GM21515 (cell line): ENCODE data around the gene USP8.

Experiments used
- ATAC-seq: cut with Tn5 transposase; IDR thresholded peaks from one replicate; pipeline ENCODE4 v1.9.1; 2021; ENCODE audit not compliant: unreplicated experiment

USP8 gene

DNA sequence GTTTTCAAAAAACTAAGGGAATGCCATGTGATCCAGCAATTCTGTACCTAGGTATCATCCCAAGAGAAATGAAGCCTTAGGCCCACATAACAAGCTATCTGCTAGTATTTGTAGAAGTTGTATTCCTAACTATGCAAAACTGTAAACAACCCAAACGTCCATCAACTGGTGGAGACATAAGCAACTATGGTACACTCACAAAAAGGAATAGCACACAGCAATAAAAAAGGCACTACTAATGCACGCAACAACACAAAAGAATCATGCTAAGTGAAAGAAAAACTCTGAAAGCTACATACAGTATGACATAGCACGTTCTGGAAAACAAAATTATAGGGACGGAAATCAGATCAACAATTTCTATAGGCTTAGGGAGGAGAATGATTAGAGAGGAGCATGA lies 107.0 kb downstream of the USP8 start:
- ATAC-seq: no peak

DNA sequence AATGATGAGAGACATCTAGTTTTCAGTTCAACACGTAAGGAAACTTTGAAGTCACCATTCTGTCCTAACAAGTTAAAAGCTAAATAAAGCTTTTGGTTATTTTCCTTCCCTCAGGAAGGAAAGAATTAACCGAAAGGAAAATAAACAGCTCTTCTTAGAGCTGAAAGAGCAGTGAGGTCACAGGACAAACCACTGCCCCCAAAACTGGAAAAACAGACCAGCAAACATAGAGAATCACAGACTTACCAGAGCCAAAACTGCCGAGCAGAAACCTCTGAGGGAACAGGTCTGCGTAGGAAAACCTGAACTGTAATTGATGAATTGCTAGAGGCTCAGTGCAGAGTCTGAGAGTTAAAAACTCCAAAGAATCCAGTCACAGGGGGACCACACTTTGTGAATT lies 107.6 kb downstream of the USP8 start:
- ATAC-seq: no peak

DNA sequence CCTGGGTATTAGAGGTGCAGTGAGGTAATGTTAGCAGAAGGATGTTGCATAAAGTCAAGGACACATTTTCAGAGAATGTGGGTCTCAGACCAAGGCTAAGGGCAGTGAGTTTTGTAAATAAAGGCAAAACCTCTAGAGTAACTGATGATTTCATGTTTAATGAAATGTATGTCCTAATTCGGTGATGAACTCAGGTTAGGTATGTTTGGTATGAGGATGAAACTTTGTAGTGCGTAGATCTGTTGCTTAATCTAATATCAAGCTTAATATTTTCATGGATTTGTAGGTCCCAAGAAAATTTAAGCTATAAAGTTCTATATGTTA lies 118.6 kb downstream of the USP8 start:
- no peak for ATAC-seq

DNA sequence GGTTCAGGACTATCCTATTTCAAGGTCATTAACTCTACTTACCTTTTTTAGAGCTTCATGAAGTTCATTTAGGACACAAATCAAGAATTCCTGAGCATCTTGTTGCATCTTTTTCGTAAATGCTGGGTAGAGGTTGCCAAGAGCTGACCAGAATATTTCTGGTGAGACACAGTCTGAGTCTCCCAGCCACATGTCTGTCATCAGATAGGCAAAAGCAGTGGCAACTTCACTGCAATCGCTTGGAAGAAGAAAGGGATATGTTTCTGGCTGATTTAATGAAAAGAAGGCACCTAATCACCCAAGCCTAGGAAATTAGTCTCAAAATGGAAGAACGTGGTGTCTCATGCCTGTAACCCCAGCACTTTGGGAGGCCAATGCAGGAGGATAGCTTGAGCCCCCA lies 119.4 kb downstream of the USP8 start:
- ATAC-seq: no peak

DNA sequence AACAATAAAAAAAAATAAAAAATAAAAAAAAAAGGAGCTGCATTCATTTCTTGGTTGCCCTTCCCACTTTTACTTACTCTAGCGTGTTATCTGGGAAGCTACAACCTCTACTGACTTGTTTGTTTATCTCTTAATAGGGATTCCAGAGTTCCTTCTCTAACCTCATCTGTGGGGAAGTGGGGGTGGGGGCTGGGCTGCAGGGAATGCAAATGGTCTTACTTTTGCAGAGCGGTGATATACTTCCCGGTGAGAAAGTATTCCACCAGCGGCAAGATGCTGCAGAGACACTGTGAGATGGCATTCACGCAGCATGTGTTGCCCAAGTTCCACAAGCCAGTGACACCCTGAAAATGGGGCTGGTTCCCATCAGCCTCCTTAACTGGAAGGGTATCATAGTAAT lies 120.2 kb downstream of the USP8 start:
- no peak for ATAC-seq

DNA sequence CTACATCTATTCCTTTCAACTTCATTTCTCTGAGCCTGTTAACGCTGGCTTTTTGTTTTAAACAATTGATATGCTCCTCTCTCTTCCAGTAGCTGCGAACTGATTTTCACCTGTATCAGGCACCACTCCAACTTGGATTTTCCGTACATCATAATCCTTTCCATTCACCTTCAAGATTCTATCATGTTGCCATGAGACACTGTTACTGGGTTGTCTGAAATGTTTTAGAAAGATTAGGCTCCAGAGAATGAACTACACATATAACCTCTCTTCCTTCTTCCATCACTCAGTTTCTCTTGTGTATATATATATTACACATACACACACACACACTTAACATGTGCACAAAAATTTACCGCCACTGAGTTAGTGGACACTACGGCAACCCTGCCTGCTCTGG lies 122.4 kb downstream of the USP8 start, which contains the start of gene USP50:
USP50 (minus strand) TSS at position 101 of the 400 bp plus-strand sequence. CDS start 141 bp downstream, outside the sequence.
- no peak for ATAC-seq

DNA sequence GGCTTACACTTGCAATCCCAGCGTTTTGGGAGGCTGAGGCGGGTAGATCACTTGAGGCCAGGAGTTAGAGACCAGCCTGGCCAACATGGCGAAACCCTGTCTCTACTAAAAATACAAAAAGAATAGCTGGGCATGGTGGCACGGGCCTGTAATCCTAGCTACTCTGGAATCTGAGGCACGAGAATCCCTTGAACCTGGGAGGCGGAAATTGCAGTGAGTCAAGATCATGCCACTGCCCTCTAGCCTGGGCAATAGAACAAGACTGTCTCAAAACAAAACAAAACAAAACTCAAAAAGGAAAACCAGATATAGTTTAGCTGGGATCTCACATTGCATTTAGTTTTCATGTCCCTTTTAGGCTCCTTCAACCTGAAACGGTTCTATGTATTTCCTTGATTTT lies 125.1 kb downstream of the USP8 start:
- no peak for ATAC-seq

DNA sequence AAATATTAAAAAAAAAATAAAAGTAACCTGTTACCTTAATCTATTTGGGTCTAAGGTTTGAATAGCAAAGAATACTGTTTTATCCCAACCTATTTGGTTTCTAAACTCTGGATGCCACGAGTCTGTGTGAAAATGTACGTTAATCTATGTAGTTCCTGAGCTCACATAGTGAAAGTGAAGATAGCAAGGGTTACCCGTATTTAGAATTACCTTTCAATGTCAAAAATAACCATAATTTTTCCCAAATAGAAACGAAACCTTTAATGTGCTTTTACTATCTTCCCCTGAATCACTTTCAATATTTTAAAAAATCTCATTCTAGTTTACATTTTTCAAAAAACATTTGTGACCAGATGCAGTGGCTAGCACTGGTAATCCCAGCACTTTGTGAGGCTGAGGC lies 128.0 kb downstream of the USP8 start:
- no peak for ATAC-seq

DNA sequence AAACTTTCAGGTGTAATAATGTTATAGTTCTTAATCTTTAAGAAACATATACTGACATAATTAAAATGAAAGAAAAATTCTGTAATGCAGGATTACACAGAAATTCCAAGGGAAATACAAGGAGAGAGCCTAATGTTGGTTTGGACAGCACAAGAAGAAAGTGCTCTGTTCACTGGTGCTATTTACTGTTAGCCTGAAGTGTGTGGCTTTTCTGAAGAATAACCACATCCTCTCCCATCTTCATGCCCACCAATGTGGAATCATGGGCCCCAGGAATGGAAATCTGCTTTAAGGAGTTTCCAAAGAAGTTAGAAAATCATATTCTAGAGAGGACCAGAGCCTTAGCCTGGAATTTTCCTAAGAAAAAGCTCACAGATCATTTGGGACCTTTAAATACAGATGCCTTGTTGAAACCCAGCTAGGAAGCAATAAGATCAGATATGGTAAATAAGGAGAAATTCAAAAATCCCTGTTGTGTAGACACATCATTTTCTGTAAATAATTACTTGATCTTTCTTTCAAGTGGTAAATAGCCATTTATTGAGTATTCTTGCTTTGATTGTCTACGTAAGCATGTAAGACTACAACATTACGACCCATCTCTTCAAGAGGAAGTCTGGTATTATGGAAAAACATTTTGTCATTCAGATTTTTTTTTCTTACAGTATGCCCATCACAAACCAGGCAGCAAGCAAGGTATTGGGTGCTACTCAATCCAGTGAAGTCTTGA lies 132.6 kb downstream of the USP8 start:
- ATAC-seq: no peak

DNA sequence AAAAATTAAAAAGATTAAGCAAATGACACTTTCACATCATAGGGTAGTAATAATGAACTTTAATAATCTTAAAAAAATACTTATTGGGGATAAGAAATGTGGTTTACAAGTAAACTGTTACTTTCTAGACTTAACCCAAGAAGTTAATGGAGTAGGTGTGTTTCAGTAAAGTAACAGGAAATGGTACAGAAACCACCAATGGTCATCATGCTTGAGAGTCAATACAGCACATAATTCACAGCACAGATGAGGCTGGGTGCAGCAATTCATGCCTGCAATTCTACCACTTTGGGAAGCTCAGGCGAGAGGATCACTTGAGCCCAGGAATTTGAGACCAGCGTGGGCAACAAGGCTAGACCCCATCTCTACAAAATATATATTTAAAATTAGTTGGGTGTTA lies 133.8 kb downstream of the USP8 start:
- ATAC-seq: no peak

DNA sequence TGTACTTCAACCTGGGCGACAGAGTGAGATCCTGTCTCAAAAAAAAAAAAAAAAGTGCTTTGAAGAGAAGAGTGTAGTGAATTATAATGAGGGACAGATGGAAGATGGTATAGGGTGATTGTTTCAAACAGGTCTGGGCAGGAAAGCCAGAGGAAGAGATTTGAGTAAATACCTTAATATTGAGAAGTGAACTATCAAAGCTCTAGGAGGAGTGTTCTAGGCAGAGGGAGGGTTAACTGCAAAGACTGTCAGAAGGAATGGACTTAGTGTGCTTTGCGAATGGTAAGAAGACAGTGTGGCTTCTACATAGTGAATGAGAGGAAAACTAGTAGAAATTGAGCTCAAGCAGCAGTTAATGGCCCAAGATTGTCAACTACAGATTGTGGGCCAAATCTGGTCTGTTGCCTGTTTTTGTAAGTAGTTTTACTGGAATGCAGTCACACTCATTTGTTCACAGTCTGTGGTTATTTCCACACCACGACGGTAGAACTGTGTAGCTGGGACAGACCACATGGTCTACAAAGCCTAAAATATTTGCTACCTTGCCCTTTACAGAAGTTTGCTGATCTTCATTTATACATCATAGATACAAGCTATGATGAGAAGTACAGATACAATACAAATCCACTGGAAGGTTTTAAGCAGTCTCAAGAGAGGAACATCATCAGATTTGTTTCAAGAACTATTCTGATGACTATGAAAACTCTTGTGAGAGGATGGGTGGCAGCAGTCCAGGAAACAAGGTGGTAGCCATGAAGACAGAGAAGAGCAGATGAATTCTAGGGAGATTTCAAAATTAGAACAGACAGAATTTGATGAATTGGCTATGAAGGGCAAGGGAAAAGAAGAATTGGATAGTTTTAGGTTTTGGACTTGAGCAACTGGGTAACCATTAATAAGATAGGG lies 138.8 kb downstream of the USP8 start:
- no peak for ATAC-seq

DNA sequence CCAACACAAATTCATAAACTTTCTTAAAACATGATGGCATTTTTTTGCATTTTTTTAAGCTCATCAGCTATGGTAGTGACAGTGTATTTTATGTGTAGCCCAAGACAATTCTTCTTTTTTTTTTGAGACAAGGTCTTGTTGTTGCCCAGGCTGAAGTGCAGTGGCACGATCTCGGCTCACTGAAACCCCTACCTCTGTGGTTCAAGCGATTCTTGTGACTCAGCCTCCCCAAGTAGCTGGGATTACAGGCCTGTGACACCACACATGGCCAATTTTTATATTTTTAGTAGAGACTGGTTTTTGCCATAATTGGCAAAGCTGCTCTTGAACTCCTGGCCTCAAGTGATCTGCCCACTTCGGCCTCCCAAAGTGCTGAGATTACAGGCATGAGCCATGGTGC lies 139.6 kb downstream of the USP8 start:
- ATAC-seq: no peak
